Memory B cell (primary cell): ENCODE measurements around the gene OMD.

Experiments used
- ATAC-seq: fragments of 150-1000 bp; cut with Tn5 transposase; 2 replicates; pipeline ENCODE4 v1.10.0; 2021; ENCODE audit warnings: low read depth, mild to moderate bottlenecking, moderate library complexity
- DNase-seq, 2 donors: peaks; one replicate each; pipeline ENCODE4 v3.0.0; 2022; ENCODE audit warnings: low spot score in 2 of 2
- H3K27ac Mint-ChIP-seq: one replicate; pipeline ENCODE4 v1.8.0; 2022; ENCODE audit warnings: mild to moderate bottlenecking, moderate library complexity, mixed read lengths
- H3K27me3 Mint-ChIP-seq: one replicate; pipeline ENCODE4 v1.8.0; 2022; ENCODE audit warnings: mixed read lengths
- H3K36me3 Mint-ChIP-seq: one replicate; pipeline ENCODE4 v1.8.0; 2022; ENCODE audit warnings: mild to moderate bottlenecking, mixed read lengths
- H3K4me1 Mint-ChIP-seq: one replicate; pipeline ENCODE4 v1.8.0; 2022; ENCODE audit warnings: mixed read lengths
- H3K4me3 Mint-ChIP-seq: one replicate; pipeline ENCODE4 v1.8.0; 2022; ENCODE audit warnings: mild to moderate bottlenecking, moderate library complexity, mixed read lengths
- H3K9me3 Mint-ChIP-seq: one replicate; pipeline ENCODE4 v1.8.0; 2022; ENCODE audit warnings: mixed read lengths

OMD gene

DNA sequence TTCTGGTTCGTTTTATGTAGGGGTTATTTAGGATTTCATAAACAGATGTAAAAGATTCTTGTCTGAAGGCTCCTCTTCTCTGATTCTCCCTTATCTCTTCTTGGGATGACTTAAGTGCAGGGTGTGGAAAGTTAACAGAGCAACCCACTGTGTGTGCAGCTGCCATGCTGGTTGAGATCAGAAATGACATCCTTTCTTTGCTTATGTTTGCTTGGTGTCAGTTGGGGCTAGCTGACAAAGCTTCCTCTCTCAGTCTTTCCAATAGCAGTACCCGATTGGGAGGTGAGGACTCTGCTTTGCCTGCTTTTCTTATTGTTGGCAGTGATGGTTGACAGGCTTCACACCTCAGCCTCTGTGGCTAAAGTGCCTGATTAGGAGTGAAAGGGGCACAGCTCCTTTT, 46.4 kb downstream of the OMD start:
- H3K9me3 Mint-ChIP-seq = peaks cover 10% of the 10 kb centered on the region
- DNase-seq = no peak

DNA sequence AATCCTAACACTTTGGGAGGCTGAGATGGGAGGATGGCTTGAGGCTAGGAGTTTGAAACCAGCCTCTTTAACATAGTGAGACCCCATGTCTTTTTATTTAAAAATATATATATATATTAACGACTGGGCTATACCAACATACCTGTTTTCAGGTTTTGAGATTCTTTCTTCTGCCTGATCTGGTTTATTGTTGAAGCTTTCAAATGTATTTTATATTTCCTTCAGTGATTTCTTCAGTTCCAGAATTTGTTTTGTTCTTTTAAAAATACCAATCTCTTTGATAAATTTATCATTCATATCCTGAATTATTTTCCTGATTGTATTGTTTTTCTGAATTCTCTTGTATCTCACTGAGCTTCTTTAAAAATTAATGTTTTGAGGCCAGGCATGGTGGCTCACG, 51.1 kb downstream of the OMD start:
- Mint-ChIP-seq H3K4me1 (no peaks in the 10 kb centered on the region), H3K4me3 (no peak overlapping the region), H3K36me3 (peaks cover 20% of the 10 kb centered on the region), H3K9me3 (peaks cover 17% of the 10 kb centered on the region), H3K27me3 (no peaks in the 10 kb centered on the region), H3K27ac (no peak overlapping the region)
- DNase-seq (no peak), ATAC-seq (no peak)

More for the DNA sequence above, 46.4 kb downstream of the OMD start:
- no peak for ATAC-seq
- H3K4me3 Mint-ChIP-seq = no peak overlapping the region
- no peaks in the 10 kb centered on the region for H3K27me3 Mint-ChIP-seq
- H3K27ac Mint-ChIP-seq = no peak overlapping the region
- no peaks in the 10 kb centered on the region for H3K4me1 Mint-ChIP-seq
- H3K36me3 Mint-ChIP-seq = peaks cover 13% of the 10 kb centered on the region

DNA sequence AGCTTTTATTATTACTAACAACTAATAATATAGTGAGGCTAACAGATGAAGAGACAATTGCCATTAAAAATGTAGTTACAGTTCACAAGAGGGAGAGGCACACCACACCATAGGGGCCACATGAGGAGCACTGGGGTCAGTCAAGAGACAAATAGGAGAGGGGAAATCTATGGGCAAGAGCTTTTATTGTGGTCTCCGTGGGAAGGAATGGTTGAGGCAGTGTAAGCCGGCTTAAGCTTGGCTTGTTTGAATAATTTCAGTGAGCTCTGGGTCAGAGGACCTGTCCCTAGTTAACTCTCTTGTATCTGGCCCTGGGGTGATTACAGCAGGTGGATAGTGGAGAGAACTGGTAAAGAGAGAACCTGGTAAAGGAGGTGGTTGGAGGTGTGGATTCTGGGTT, 55.2 kb downstream of the OMD start:
- H3K9me3 Mint-ChIP-seq = peaks cover 12% of the 10 kb centered on the region
- peaks cover 17% of the 10 kb centered on the region for H3K36me3 Mint-ChIP-seq
- no peaks in the 10 kb centered on the region for H3K4me1 Mint-ChIP-seq
- H3K27me3 Mint-ChIP-seq = no peaks in the 10 kb centered on the region
- H3K4me3 Mint-ChIP-seq = no peak overlapping the region
- ATAC-seq (no peak), DNase-seq (no peak)
- no peak overlapping the region for H3K27ac Mint-ChIP-seq
